ENCODE data around the gene CDK9. TPM values are rescaled to one million over a fixed set of nuclear protein-coding genes. Genes with fewer than 3 reads are reported as not detected.

Gene CDK9
- total RNA-seq, 1 experiment from 2014 or later, result 62.1 TPM

DNA sequence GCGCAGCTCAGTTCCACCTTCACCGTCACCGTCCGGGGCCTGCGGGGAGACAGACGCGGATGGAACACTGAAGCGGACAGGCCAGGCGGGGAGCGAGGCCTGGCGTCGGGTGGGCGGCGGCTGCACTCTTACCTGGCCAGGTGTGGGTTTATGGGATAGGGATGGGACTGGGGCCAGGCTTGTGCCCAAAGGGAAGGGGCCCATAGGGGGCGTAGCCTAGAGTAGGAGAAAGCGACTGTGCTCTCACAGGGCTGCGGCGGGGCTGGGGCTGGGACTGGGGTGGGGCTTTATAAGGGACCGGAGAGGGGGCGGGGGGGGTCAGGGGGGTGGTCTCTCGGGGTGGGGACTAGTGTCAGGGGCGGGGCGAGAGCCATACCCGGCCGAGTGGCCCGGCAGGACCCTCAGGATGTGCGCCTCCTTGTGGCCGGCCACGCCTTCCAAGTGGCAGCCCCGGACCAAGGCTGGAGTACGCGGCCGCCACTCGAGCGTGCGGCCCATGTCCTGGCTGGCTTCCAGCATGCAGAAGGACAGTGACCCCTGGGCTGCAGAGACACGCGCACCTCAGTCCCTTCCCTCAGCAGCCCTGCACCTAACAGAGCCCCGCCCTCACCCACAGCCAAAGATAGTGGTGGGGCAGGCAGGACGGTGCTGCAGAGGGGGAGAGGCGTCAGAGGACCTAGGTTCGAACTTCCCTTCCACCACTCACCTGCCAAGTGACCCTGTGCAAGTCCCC is 39.7 kb downstream of the CDK9 start:
- POLR2A ChIA-PET, result interaction anchor here (0.6 to 1.5 kb wide), 3 partner anchors 11 to 45 kb away, joined by 3 to 8 read pairs (median 3); no protein-coding TSS in a partner anchor
- Mint-ChIP-seq H3K4me3 (ENCODE audit: unreplicated experiment) (no peak overlapping the region), H3K36me3 (ENCODE audit: insufficient read depth, unreplicated experiment) (peaks cover 19% of the 10 kb centered on the region), H3K4me1 (ENCODE audit: insufficient read depth, unreplicated experiment) (no peaks in the 10 kb centered on the region), H3K9me3 (ENCODE audit: unreplicated experiment) (no peaks in the 10 kb centered on the region), H3K27me3 (ENCODE audit: insufficient read depth, unreplicated experiment) (no peaks in the 10 kb centered on the region), H3K27ac (ENCODE audit: low read depth, unreplicated experiment) (no peak overlapping the region)
- BruUV-seq (replicated peaks), result no TSS peak
- DNase-seq (ENCODE audit: unreplicated experiment), result no peak
- CTCF ChIA-PET, result interaction anchor here (0.6 to 1.4 kb wide), 4 partner anchors 8 to 325 kb away, joined by 3 to 5 read pairs (median 4); no protein-coding TSS in a partner anchor
- TF ChIP-seq CTCF (IDR thresholded peaks at IDR 0.05; ENCODE audit: unreplicated experiment), result no peak
- intact Hi-C loops (cut with micrococcal nuclease), result no loop called here

GRCh38 chr9:127826253-127826913 is 40.5 kb downstream of the CDK9 start:
- Mint-ChIP-seq H3K27ac (ENCODE audit: low read depth, unreplicated experiment) (no peak overlapping the region), H3K4me3 (ENCODE audit: unreplicated experiment) (no peak overlapping the region), H3K9me3 (ENCODE audit: unreplicated experiment) (no peaks in the 10 kb centered on the region), H3K4me1 (ENCODE audit: insufficient read depth, unreplicated experiment) (no peaks in the 10 kb centered on the region), H3K36me3 (ENCODE audit: insufficient read depth, unreplicated experiment) (peaks cover 19% of the 10 kb centered on the region), H3K27me3 (ENCODE audit: insufficient read depth, unreplicated experiment) (no peaks in the 10 kb centered on the region)
- no peak for DNase-seq (ENCODE audit: unreplicated experiment)
- ChIA-PET CTCF (interaction anchor here (0.6 to 1.4 kb wide), 2 partner anchors 9 to 326 kb away, joined by 4 to 5 read pairs; no protein-coding TSS in a partner anchor), POLR2A (interaction anchor here (0.7 kb wide), 1 partner anchor 44 kb away, joined by 3 read pairs; no protein-coding TSS in a partner anchor)
- TF ChIP-seq CTCF (IDR thresholded peaks at IDR 0.05; ENCODE audit: unreplicated experiment), result no peak
- BruUV-seq (replicated peaks), result no TSS peak
- intact Hi-C loops (cut with micrococcal nuclease), result no loop called here

DNA sequence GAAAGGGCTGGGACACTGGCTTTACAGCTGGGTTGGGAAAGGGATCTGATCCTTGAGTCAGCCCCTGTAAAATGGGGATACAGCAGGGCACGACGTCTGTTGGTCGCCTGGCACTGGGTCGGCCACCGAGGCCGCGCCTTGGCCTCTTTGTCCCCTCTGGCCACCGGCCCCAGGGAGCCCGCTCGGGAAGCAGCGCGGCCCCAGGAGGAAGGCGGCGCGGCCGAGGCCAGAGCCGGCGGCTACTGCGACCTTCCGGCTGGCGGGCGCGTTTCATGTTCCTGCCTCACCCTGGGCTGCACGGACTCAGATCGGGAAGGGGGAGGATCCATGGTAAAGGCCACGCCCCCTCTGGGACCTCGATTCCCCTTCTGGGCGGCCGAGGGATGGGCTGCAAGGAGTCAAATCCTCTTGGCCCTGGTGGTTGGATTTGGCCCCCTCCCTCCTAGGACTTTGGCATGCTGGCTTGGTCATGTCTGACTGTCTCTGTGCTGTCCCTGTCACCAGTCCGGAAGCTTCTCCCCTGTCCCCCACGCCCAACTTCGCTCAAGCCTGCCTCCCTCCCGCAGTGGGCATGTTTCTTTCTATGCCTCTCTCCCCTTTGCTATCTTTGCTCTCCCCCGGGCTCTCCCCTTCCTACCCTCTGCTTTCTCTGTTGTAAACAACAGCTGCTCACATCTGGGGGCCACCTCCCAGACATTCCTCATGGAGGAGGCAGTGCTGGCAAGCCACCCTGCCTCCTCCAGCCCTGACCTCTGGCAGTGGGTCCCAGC is 42.6 kb downstream of the CDK9 start:
- intact Hi-C loops (cut with micrococcal nuclease), result no loop called here
- Mint-ChIP-seq H3K9me3 (ENCODE audit: unreplicated experiment) (no peaks in the 10 kb centered on the region), H3K4me1 (ENCODE audit: insufficient read depth, unreplicated experiment) (no peaks in the 10 kb centered on the region), H3K4me3 (ENCODE audit: unreplicated experiment) (no peak overlapping the region), H3K27ac (ENCODE audit: low read depth, unreplicated experiment) (no peak overlapping the region), H3K36me3 (ENCODE audit: insufficient read depth, unreplicated experiment) (peaks cover 25% of the 10 kb centered on the region), H3K27me3 (ENCODE audit: insufficient read depth, unreplicated experiment) (no peaks in the 10 kb centered on the region)
- no peak for DNase-seq (ENCODE audit: unreplicated experiment)
- BruUV-seq (replicated peaks), result no TSS peak
- no peak for TF ChIP-seq CTCF (IDR thresholded peaks at IDR 0.05; ENCODE audit: unreplicated experiment)
- ChIA-PET CTCF (interaction anchor here (0.6 to 0.7 kb wide), 2 partner anchors 233 to 288 kb away, joined by 3 to 4 read pairs; no protein-coding TSS in a partner anchor), POLR2A (interaction anchor here (1.0 to 1.1 kb wide), 2 partner anchors 9 to 24 kb away, joined by 3 read pairs; no protein-coding TSS in a partner anchor)

Data from MCF 10A (cell line).